ENCODE data around the gene RAP2A.

The RAP2A gene

DNA sequence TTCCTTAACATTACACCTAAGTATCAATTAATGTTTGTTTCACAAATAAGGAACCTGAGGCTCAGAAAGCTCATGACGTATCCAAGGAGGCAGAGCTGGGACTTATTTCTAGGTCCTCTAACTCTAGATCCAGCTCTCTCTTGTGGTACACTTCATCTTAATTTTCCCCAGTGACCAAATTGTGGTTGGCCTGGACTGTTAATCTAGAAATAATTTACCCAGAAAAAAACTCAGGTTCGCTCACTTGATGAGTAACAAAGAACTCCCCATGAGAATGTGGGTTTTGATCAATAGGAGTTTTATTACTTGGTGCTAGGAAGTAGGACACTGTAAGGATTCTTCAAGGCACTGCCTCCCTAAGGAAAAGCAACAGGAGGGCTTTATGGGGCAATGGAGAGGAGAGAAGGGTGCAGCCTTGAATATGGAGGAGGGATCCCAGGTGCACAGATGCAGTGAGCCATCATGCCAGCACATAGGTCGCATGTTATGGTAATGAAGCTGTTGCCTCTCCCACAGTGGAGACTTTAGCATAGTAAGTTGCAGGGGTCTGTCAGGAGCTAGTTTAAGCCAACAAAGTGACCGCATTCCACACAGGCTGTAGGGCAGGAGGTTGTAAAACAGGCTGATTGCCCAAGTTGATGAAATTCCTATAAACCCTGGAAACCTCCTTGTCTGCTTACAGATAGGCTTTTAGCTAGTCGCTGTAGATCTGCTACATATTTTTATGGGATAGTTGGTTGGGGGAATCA lies 14.7 kb downstream of the RAP2A start:
- TF ChIP-seq GATA2 (IDR thresholded peaks at IDR 0.05; ENCODE audit: low read depth, low read length): no peak

GRCh38 chr13:97454699-97455098 lies 20.7 kb downstream of the RAP2A start:
- TF ChIP-seq GATA3 (IDR thresholded peaks at IDR 0.05; ENCODE audit: low read depth, low read length) (no peak), GATA2 (IDR thresholded peaks at IDR 0.05; ENCODE audit: low read depth, low read length) (no peak)

DNA sequence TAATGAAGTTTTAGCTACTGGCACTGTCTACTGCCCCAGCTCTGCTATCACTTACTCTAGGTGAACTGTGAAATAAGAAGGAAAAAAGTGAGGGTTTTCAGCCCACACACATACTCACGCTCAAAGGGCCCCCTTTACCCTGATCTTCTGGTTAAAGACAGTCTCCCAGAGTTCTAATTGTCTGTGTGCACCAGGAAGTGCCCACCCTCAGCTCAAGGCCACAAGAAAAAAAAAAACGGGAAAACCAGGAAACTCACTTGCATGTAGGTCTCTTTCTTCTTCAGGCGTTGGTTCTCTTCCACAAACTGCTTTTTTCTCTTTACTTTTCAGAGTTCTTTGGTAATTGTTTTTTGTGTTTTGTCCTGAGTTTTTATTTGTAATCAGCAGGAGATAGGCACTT lies 22.1 kb downstream of the RAP2A start:
- TF ChIP-seq GATA3 (IDR thresholded peaks at IDR 0.05; ENCODE audit: low read depth, low read length) (no peak), GATA2 (IDR thresholded peaks at IDR 0.05; ENCODE audit: low read depth, low read length) (no peak)

DNA sequence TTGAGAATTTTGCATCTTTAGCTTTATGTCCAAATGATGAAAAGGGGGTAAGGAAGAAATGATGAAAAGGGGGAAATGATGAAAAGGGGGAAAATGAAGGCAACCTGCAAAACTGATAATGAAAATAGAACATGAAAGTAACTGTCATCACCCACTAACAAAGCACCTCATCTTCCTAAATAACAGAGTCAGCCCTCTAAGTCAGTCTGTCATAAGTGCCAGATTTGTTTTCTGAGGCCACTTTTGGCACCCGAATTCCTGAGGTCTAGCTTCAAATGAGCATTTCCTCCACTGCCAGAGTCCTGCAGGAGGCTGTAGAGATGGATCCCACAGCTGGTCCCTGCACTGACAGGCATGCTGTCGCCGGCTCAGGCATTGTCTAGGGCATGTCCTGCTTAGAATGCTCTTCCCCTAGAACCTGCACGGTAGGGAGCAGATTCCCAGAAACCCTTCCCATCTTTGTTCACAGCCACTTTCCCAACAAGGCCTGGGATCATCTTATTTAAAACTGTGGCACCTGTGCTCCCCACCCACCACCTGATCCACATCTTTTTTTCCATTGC lies 25.3 kb downstream of the RAP2A start:
- no peak for TF ChIP-seq GATA3 (IDR thresholded peaks at IDR 0.05; ENCODE audit: low read depth, low read length)
- no peak for TF ChIP-seq GATA2 (IDR thresholded peaks at IDR 0.05; ENCODE audit: low read depth, low read length)

- no peak for TF ChIP-seq GATA2 (IDR thresholded peaks at IDR 0.05; ENCODE audit: low read depth, low read length)
- TF ChIP-seq GATA3 (IDR thresholded peaks at IDR 0.05; ENCODE audit: low read depth, low read length): no peak
Observed at GRCh38 chr13:97460004-97460775, 26.2 kb downstream of the RAP2A start.

GRCh38 chr13:97460853-97461252 lies 26.9 kb downstream of the RAP2A start:
- TF ChIP-seq GATA3 (IDR thresholded peaks at IDR 0.05; ENCODE audit: low read depth, low read length): peak; percentile 27; the same call in 1 of the 2 replicates
- no peak for TF ChIP-seq GATA2 (IDR thresholded peaks at IDR 0.05; ENCODE audit: low read depth, low read length)

GRCh38 chr13:97464561-97464960 lies 30.6 kb downstream of the RAP2A start:
- TF ChIP-seq GATA2 (IDR thresholded peaks at IDR 0.05; ENCODE audit: low read depth, low read length): no peak
- TF ChIP-seq GATA3 (IDR thresholded peaks at IDR 0.05; ENCODE audit: low read depth, low read length): no peak

DNA sequence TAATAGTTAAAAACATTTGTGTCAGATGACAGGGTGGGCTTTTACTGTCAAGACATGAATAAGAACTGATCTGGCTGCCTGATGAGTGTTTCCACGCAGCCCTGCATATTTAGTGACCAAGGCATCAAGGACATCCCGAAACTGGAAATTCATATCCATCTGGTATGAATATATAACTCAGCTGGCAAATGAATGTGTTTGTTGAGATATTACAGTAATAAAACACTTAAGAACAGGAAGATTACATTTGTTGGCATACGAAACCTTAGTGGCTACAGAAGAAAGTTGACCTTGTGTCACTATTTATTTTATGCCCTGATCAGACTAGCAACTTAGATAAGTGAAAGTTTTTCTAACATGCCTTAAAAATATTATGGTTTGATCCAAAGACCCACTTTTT lies 32.8 kb downstream of the RAP2A start:
- no peak for TF ChIP-seq GATA3 (IDR thresholded peaks at IDR 0.05; ENCODE audit: low read depth, low read length)
- no peak for TF ChIP-seq GATA2 (IDR thresholded peaks at IDR 0.05; ENCODE audit: low read depth, low read length)

- TF ChIP-seq GATA3 (IDR thresholded peaks at IDR 0.05; ENCODE audit: low read depth, low read length) (no peak), GATA2 (IDR thresholded peaks at IDR 0.05; ENCODE audit: low read depth, low read length) (peak; percentile 37; the same call in 1 of the 2 replicates)
Observed at GRCh38 chr13:97468331-97468730, 34.4 kb downstream of the RAP2A start.

DNA sequence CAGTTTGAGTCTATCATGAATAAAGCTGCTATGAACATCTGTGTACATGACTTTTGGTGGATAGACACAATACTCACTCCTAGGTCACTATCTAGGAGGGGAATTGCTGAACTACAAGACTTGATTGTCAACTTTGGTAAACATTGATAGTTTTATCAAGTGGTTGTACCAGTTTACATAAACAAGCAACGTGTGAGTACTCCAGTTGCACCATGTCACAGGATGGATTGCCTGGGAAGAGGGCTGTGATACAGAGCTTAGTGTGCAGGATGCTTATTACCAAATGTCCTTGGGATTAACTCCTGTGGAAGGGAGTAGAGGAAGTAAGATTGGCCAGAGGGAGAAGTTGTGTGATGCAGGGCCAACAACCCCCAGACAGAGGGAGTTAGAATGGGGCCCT lies 37.7 kb downstream of the RAP2A start:
- no peak for TF ChIP-seq GATA3 (IDR thresholded peaks at IDR 0.05; ENCODE audit: low read depth, low read length)
- TF ChIP-seq GATA2 (IDR thresholded peaks at IDR 0.05; ENCODE audit: low read depth, low read length): no peak

DNA sequence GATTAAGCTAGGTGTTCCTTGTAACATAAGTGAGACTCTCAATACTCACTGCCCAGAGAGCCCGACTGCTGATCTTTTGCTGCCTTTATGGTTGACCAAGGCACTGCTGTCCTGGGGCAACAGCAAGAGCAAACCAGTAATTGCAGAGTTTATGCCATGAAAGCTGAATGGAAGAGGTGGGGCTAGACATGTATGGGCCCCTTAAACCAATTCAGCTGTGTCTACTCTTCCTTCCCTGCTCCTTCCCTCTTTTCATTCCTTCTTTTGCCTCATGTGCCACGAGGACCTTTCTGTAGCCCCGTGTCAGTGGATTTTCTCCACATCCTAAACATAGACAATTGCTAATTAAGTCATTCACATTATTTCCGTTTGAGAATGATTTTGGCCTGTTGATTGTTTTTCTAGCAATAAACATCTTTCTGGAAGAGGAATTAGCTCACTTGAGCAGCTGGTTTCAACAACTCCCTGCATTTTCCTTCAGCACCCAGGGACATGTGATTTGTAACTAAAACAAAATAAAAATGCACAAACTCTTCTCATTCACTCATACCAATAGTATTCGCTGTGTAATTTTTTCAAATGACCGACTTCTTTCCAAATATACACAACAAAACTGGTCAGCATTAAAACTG lies 40.5 kb downstream of the RAP2A start:
- TF ChIP-seq GATA3 (IDR thresholded peaks at IDR 0.05; ENCODE audit: low read depth, low read length) (no peak), GATA2 (IDR thresholded peaks at IDR 0.05; ENCODE audit: low read depth, low read length) (no peak)

- TF ChIP-seq GATA2 (IDR thresholded peaks at IDR 0.05; ENCODE audit: low read depth, low read length) (no peak), GATA3 (IDR thresholded peaks at IDR 0.05; ENCODE audit: low read depth, low read length) (no peak)
Observed at GRCh38 chr13:97475011-97475410, 41.0 kb downstream of the RAP2A start.

- TF ChIP-seq GATA2 (IDR thresholded peaks at IDR 0.05; ENCODE audit: low read depth, low read length) (no peak), GATA3 (IDR thresholded peaks at IDR 0.05; ENCODE audit: low read depth, low read length) (no peak)
Observed at GRCh38 chr13:97477844-97478243, 43.9 kb downstream of the RAP2A start.

- no peak for TF ChIP-seq GATA2 (IDR thresholded peaks at IDR 0.05; ENCODE audit: low read depth, low read length)
- no peak for TF ChIP-seq GATA3 (IDR thresholded peaks at IDR 0.05; ENCODE audit: low read depth, low read length)
Observed at GRCh38 chr13:97478247-97478646, 44.3 kb downstream of the RAP2A start.

All from SH-SY5Y (cell line).